CD4-positive, alpha-beta T cell treated with Interleukin-6 for 4 hours (primary cell): ENCODE data around the gene CRAMP1.

ENCODE experiments used
- DNase-seq: peaks from one replicate; pipeline ENCODE4 v3.0.0-alpha.2; 2020; ENCODE audit warnings: mixed read lengths

Gene CRAMP1

GRCh38 chr16:1662543-1662942 lies 50.4 kb downstream of the CRAMP1 start:
- DNase-seq, result no peak

GRCh38 chr16:1665829-1666228 lies 53.7 kb downstream of the CRAMP1 start:
- no peak for DNase-seq

- DNase-seq, result no peak
Observed at GRCh38 chr16:1666316-1666715, 54.2 kb downstream of the CRAMP1 start.

GRCh38 chr16:1667271-1667670 lies 55.1 kb downstream of the CRAMP1 start:
- DNase-seq, result no peak

GRCh38 chr16:1667916-1668315 lies 55.8 kb downstream of the CRAMP1 start:
- DNase-seq, result no peak

- no peak for DNase-seq
Observed at GRCh38 chr16:1668612-1669319, 56.6 kb downstream of the CRAMP1 start.

- no peak for DNase-seq
Observed at GRCh38 chr16:1669698-1670097, 57.5 kb downstream of the CRAMP1 start.

GRCh38 chr16:1670371-1670770 lies 58.2 kb downstream of the CRAMP1 start:
- DNase-seq, result no peak

GRCh38 chr16:1670866-1671265 lies 58.7 kb downstream of the CRAMP1 start:
- no peak for DNase-seq

- DNase-seq, result no peak
Observed at GRCh38 chr16:1673424-1674151, 61.4 kb downstream of the CRAMP1 start.

GRCh38 chr16:1674306-1674705 lies 62.1 kb downstream of the CRAMP1 start:
- DNase-seq, result no peak

GRCh38 chr16:1674751-1675664 lies 62.8 kb downstream of the CRAMP1 start:
- DNase-seq, result no peak

- no peak for DNase-seq
Observed at GRCh38 chr16:1676661-1677060, 64.5 kb downstream of the CRAMP1 start.

GRCh38 chr16:1677339-1677738 lies 65.2 kb downstream of the CRAMP1 start:
- DNase-seq, result no peak

- peak; percentile 97 for DNase-seq
Observed at GRCh38 chr16:1677942-1678499, 65.9 kb downstream of the CRAMP1 start, which contains the start of gene JPT2. TSS of gene JPT2 (plus strand) at chr16:1678279. CDS start at chr16:1678313, 34 bp downstream.

- DNase-seq, result peak; percentile 53
Observed at GRCh38 chr16:1678500-1679098, 66.4 kb downstream of the CRAMP1 start.

GRCh38 chr16:1680361-1680760 lies 68.2 kb downstream of the CRAMP1 start:
- DNase-seq, result no peak

- no peak for DNase-seq
Observed at GRCh38 chr16:1681032-1681431, 68.9 kb downstream of the CRAMP1 start.

GRCh38 chr16:1687427-1688316 lies 75.5 kb downstream of the CRAMP1 start:
- no peak for DNase-seq

- DNase-seq, result no peak
Observed at GRCh38 chr16:1688807-1689560, 76.8 kb downstream of the CRAMP1 start.

GRCh38 chr16:1689853-1690252 lies 77.7 kb downstream of the CRAMP1 start:
- DNase-seq, result no peak
